GM18519 (cell line): ENCODE measurements around the gene GRM7.

Experiments
- ATAC-seq: cut with Tn5 transposase; IDR thresholded peaks from one replicate; pipeline ENCODE4 v1.9.1; 2021; ENCODE audit warnings: mild to moderate bottlenecking, moderate library complexity; ENCODE audit not compliant: unreplicated experiment, low FRiP score

Gene GRM7

GRCh38 chr3:7112523-7113056 lies 251.7 kb downstream of the GRM7 start:
- no peak for ATAC-seq

GRCh38 chr3:7144697-7145308 lies 283.9 kb downstream of the GRM7 start:
- no peak for ATAC-seq

- ATAC-seq = no peak
These were observed 285.6 kb downstream of the GRM7 start for GRCh38 chr3:7146529-7146928.

DNA sequence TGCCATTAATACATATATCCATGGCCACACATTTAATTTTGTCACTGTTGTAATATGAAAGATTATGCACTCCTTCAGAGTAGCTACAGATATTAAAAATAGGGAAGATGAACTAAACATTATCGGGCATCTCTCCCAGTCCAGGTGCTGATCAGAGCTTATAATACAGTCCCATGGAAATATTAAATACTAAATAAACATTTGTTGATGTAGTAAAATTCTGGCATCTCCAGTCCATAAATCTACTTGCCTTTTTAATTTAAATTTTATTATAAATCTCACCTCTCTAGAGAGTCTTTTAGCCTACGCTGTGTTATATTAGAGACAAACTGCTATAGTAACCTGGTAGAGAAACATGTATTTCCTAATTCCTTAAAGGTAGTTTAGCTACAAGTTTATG lies 297.6 kb downstream of the GRM7 start:
- no peak for ATAC-seq

- ATAC-seq = no peak
These were observed 299.8 kb downstream of the GRM7 start for GRCh38 chr3:7160689-7161088.

- ATAC-seq = no peak
These were observed 305.5 kb downstream of the GRM7 start for GRCh38 chr3:7166460-7166859.

DNA sequence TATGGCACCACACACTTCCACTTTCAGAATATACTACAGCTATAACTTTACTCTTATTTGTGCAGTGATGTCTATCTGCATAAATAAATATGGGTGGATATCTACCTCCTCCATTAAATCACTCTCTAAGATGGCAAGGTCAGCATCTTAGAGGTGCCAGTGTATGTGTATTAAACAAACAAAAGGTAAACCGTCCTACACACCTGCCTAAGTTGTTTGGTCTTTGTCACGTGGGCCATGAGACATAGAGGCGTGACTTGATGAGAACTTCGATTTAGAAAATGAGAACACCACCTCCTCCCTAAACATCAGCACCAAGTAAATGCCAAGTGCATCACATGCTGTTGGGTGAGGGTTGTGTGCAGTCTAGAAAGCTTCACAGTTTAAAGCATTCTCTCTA lies 310.6 kb downstream of the GRM7 start:
- no peak for ATAC-seq

- ATAC-seq = no peak
These were observed 312.1 kb downstream of the GRM7 start for GRCh38 chr3:7172996-7173395.

GRCh38 chr3:7188551-7188950 lies 327.6 kb downstream of the GRM7 start:
- no peak for ATAC-seq

GRCh38 chr3:7190095-7190494 lies 329.2 kb downstream of the GRM7 start:
- ATAC-seq = no peak

DNA sequence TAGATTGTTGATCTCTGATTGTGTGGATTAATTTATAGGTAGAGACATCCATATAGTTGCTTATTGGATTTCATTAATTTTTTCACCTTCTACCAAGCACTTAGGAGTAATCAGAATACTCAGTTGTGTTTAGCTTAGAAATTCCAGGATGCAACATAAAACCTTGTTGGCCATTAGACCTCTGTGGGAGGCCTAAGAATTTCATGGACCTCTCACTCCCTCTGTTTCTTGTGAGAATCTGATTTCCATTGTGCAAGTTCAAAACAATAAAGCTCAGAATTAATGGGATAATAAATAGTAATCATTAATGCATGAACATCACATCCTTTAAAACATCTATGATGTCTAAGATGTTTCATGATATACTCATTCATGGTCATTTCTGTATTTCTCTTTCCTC lies 332.4 kb downstream of the GRM7 start:
- ATAC-seq = no peak

GRCh38 chr3:7194071-7194835 lies 333.3 kb downstream of the GRM7 start:
- no peak for ATAC-seq

DNA sequence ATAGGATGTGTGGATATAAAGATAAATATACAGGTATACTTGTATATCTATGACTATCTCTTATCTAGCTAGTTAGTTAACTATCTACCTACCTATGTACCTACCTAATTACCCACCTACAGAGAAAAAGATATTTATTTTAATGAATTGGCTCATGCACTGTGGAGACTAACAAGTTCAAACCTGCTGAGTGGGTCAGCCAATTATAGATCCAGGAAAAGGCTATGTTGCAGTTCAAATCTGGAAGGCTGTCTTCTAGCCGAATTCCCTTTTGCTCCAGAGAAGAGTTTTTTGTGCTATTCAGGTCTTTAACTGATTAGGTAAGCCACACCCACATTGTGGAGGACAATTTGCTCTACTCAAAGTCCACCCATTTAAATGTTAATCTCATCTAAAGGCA lies 335.0 kb downstream of the GRM7 start:
- ATAC-seq = no peak

GRCh38 chr3:7201784-7202183 lies 340.9 kb downstream of the GRM7 start:
- ATAC-seq = no peak

DNA sequence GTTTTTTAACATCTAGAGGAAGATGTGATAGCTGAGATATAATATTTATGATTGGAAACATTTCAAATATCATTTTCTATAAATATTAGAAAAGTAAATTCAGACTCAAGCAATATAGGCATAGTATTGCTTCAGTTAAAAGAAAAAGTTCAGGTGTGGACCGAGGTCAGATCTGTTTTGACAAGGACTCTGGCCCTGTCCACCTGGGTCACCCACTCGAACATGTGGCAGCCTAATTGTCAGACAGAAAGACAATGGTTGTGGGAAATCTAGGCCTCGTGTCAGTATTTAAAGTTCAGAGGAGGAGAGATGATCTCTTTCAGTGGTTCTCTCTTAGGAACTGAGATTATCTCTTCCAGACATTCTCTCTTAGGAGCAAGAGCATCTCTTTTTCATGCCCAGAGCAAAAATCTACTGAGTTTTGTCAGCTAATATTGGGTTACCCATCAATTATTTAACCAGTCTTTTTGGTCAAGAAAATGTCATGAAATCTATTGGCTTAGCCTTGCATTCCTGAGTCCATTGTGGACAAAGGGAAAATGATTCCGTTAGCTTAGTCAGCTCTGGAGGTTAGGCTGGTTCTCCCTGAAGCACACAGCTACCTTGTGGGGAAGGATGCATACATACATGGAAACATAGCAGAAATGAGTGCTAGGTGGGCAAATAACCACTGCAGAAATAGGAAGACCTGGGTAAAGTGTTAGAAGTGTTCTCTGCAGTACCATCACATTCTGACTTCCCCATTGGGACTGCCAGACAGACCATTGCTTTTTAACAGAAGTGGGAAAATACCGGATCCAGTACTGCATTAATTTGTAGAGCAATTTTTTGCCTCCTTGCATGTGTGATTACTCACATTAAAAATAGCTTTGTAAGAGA lies 343.3 kb downstream of the GRM7 start:
- no peak for ATAC-seq

GRCh38 chr3:7204848-7205156 lies 343.9 kb downstream of the GRM7 start:
- no peak for ATAC-seq

GRCh38 chr3:7205535-7205934 lies 344.6 kb downstream of the GRM7 start:
- ATAC-seq = no peak

DNA sequence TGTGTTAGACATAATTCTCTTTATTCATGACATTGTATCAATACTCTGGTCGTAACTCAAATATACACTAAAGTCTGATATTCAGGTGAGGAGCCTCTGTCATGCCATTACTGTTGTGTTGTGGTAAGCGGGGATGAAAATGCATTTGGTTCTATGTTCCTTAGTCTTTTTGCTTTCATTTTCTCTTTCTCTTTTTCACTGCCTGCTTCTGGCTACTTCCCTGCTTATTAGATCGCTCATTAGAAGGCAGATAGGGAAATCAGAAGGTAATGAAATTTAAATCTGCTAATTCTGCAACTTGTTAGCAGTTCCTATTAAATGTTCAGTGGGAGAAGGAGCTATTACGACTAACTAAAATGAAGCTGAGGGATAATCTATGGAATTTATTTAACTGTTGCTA lies 345.0 kb downstream of the GRM7 start:
- ATAC-seq = no peak

DNA sequence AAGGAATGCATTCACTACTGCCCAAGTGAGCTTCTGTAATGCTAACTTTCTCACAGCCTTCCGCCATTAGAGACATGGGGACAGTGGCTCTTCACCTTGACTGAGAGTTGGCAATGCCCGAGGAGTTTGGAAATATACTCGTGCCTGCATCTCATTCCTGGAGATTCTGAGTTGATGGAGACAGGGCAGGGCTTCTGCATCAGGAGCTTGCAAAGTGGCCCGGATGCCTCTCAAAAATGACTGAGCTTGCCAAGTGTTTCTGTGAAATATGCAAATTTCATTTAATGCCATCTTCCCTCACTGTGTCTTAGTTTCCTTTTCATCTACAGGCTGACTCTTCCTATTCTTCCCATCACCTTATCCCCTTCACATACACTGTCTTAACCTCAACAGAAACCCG lies 346.2 kb downstream of the GRM7 start:
- ATAC-seq = no peak

DNA sequence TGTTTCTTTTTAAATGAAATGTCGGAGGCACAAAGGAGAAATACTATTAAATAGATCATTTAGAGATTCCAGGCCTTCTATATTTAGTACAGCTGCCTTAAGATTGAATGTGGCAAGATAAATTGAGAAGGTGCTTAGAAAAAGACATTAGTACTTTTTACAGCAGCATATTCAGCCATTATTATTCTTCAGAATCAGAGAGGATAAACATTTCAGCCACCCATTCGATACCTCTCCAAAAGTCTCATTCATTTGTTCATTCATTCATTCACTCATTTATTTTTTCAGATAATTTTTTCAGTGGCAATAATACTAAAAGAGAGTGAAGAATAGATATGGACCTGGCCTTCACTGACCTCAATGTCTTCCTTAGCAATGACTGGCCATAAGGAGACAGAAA lies 347.0 kb downstream of the GRM7 start:
- no peak for ATAC-seq

- no peak for ATAC-seq
These were observed 348.2 kb downstream of the GRM7 start for GRCh38 chr3:7209098-7209497.
